IMR-90 (cell line): ENCODE data around the gene IQSEC1. TPM values are rescaled to one million over a fixed set of nuclear protein-coding genes. Genes with fewer than 3 reads are reported as not detected.

Source experiments
- ATAC-seq: fragments of 200-7000 bp; cut with Tn5 transposase; 2 replicates; pipeline ENCODE4 v1.9.1; 2020; ENCODE audit warnings: low read depth, mild to moderate bottlenecking, moderate library complexity
- BruUV-seq: library from RNA; stranded (reverse); fragments of 400-500 nt; replicated peaks from 2 replicates; lab custom pipeline; 2021; lab: Mats Ljungman, UMichigan
- CTCF ChIA-PET: fragments of 300-600 bp; formaldehyde crosslinking; extraction: SDS; loops from one replicate; lab custom pipeline; 2021; ENCODE audit warnings: antibody characterized with exemption; lab: Yijun Ruan, JAX
- POLR2A ChIA-PET: fragments of 300-600 bp; sonication (Branson Sonifier 250); formaldehyde crosslinking; loops from one replicate; lab custom pipeline; 2022; ENCODE audit warnings: antibody characterized with exemption; ENCODE audit not compliant: unreplicated experiment; lab: Charles Lee
- DNase-seq: peaks from one replicate; pipeline ENCODE4 v3.0.0; 2013
- H2AFZ ChIP-seq: replicated peaks from 2 replicates; pipeline ENCODE3; 2013; ENCODE audit warnings: low read length, mild to moderate bottlenecking; ENCODE audit not compliant: poor library complexity
- H2AK5ac ChIP-seq: 2 replicates; pipeline ENCODE4 v1.6.1; 2013; ENCODE audit warnings: low read depth, low read length, inconsistent platforms
- H2AK9ac ChIP-seq: replicated peaks from 2 replicates; pipeline ENCODE3; 2013; ENCODE audit warnings: mild to moderate bottlenecking, low read depth, low read length, moderate library complexity; ENCODE audit not compliant: poor library complexity
- H2BK120ac ChIP-seq: 2 replicates; pipeline ENCODE4 v1.6.1; 2013; ENCODE audit warnings: low read depth, low read length, inconsistent platforms
- H2BK15ac ChIP-seq: 3 replicates; pipeline ENCODE4 v1.6.1; 2013; ENCODE audit warnings: low read depth, low read length, inconsistent platforms
- H2BK20ac ChIP-seq: 2 replicates; pipeline ENCODE4 v1.6.1; 2013; ENCODE audit warnings: low read depth, mild to moderate bottlenecking, inconsistent platforms, low read length, moderate library complexity
- H2BK5ac ChIP-seq: 2 replicates; pipeline ENCODE4 v1.6.1; 2013; ENCODE audit warnings: mild to moderate bottlenecking, low read depth, low read length, inconsistent platforms; ENCODE audit not compliant: poor library complexity, severe bottlenecking
- H3K14ac ChIP-seq: replicated peaks from 2 replicates; pipeline ENCODE4 v1.6.1; 2013; ENCODE audit warnings: low read depth, low read length, inconsistent platforms
- H3K18ac ChIP-seq: 2 replicates; pipeline ENCODE4 v1.6.1; 2013; ENCODE audit warnings: low read depth, low read length, control low read depth
- H3K23ac ChIP-seq: 2 replicates; pipeline ENCODE4 v1.6.1; 2013; ENCODE audit warnings: low read depth, low read length, inconsistent platforms
- H3K27ac ChIP-seq: 2 replicates; pipeline ENCODE4 v1.5.1; 2013; ENCODE audit warnings: mild to moderate bottlenecking, control low read depth, low read length; ENCODE audit not compliant: insufficient read depth
- H3K27me3 ChIP-seq: 2 replicates; pipeline ENCODE4 v1.6.1; 2013; ENCODE audit warnings: low read length; ENCODE audit not compliant: control insufficient read depth, insufficient read depth
- H3K36me3 ChIP-seq: 2 replicates; pipeline ENCODE4 v1.6.1; 2013; ENCODE audit warnings: low read length, mixed read lengths; ENCODE audit not compliant: control insufficient read depth, insufficient read depth
- H3K4ac ChIP-seq: 2 replicates; pipeline ENCODE4 v1.6.1; 2013; ENCODE audit warnings: low read depth, low read length, inconsistent platforms
- H3K4me1 ChIP-seq: 2 replicates; pipeline ENCODE4 v1.6.1; 2013; ENCODE audit warnings: low read length, mixed read lengths; ENCODE audit not compliant: control insufficient read depth, insufficient read depth
- H3K4me2 ChIP-seq: 2 replicates; pipeline ENCODE4 v1.6.1; 2013; ENCODE audit warnings: low read depth, mild to moderate bottlenecking, control low read depth, low read length, moderate library complexity
- H3K4me3 ChIP-seq: 2 replicates; pipeline ENCODE4 v1.5.1; 2013; ENCODE audit warnings: low read depth, mild to moderate bottlenecking, control low read depth, low read length, moderate library complexity; ENCODE audit not compliant: insufficient read depth
- H3K56ac ChIP-seq: 2 replicates; pipeline ENCODE4 v1.6.1; 2013; ENCODE audit warnings: low read length, inconsistent platforms; ENCODE audit not compliant: insufficient read depth; ENCODE audit errors: extremely low read depth
- H3K79me1 ChIP-seq, 2 experiments: 2 replicates each; pipeline ENCODE4 v1.6.1; 2013; ENCODE audit warnings: low read length in 2 of 2, inconsistent platforms in 1 of 2, low read depth in 1 of 2
- H3K9ac ChIP-seq: 2 replicates; pipeline ENCODE4 v1.6.1; 2013; ENCODE audit warnings: low read depth, low read length, control low read depth
- H3K9me1 ChIP-seq: 2 replicates; pipeline ENCODE4 v1.6.1; 2013; ENCODE audit warnings: low read length, inconsistent platforms; ENCODE audit not compliant: insufficient read depth
- H3K9me3 ChIP-seq: 2 replicates; pipeline ENCODE4 v1.6.1; 2013; ENCODE audit warnings: low read length; ENCODE audit not compliant: control insufficient read depth, insufficient read depth
- H4K20me1 ChIP-seq: 2 replicates; pipeline ENCODE4 v1.6.1; 2013; ENCODE audit warnings: low read length, inconsistent platforms; ENCODE audit not compliant: insufficient read depth
- H4K5ac ChIP-seq: 2 replicates; pipeline ENCODE4 v1.6.1; 2013; ENCODE audit warnings: mild to moderate bottlenecking, low read depth, low read length, control low read depth
- H4K8ac ChIP-seq, 2 experiments: 2 replicates each; pipeline ENCODE4 v1.6.1; 2013; ENCODE audit warnings: low read depth in 2 of 2, low read length in 2 of 2, control low read depth in 1 of 2, inconsistent platforms in 1 of 2
- H4K91ac ChIP-seq: 2 replicates; pipeline ENCODE4 v1.6.1; 2013; ENCODE audit warnings: low read depth, low read length, inconsistent platforms; ENCODE audit not compliant: insufficient read depth
- CEBPB ChIP-seq: IDR thresholded peaks from 2 replicates; pipeline ENCODE4 v1.6.1; 2012; ENCODE audit warnings: low read depth, low read length, improper control_type of control experiment
- CHD1 ChIP-seq: IDR thresholded peaks from 2 replicates; pipeline ENCODE4 v1.6.1; 2012; ENCODE audit warnings: low read depth, low read length, improper control_type of control experiment
- ELK1 ChIP-seq: fragments of 150-350 bp; IDR thresholded peaks from 2 replicates; pipeline ENCODE4 v1.6.1; 2016; ENCODE audit warnings: low read depth, mild to moderate bottlenecking, low read length, moderate library complexity, borderline replicate concordance
- MAZ ChIP-seq: IDR thresholded peaks from 2 replicates; pipeline ENCODE4 v1.6.1; 2012; ENCODE audit warnings: low read depth, mild to moderate bottlenecking, low read length, improper control_type of control experiment, moderate library complexity, borderline replicate concordance
- MXI1 ChIP-seq: IDR thresholded peaks from 2 replicates; pipeline ENCODE4 v1.6.1; 2012; ENCODE audit warnings: low read depth, mild to moderate bottlenecking, low read length, moderate library complexity, borderline replicate concordance
- RAD21 ChIP-seq: IDR thresholded peaks from 2 replicates; pipeline ENCODE4 v1.6.1; 2012; ENCODE audit warnings: low read length, improper control_type of control experiment
- RCOR1 ChIP-seq: IDR thresholded peaks from 2 replicates; pipeline ENCODE4 v1.6.1; 2012; ENCODE audit warnings: mild to moderate bottlenecking, low read length, improper control_type of control experiment; ENCODE audit not compliant: insufficient replicate concordance
- RFX5 ChIP-seq: IDR thresholded peaks from 2 replicates; pipeline ENCODE4 v1.8.0; 2012; ENCODE audit warnings: low read depth, mild to moderate bottlenecking, low read length, moderate library complexity
- SMC3 ChIP-seq: fragments of 150-350 bp; IDR thresholded peaks from 2 replicates; pipeline ENCODE4 v1.6.1; 2016; ENCODE audit warnings: low read depth, mild to moderate bottlenecking, antibody characterized with exemption, low read length, moderate library complexity
- USF2 ChIP-seq: fragments of 150-350 bp; IDR thresholded peaks from 2 replicates; pipeline ENCODE4 v1.6.1; 2017; ENCODE audit warnings: mild to moderate bottlenecking, antibody characterized with exemption, low read length, low read depth
- WGBS, 2 experiments: methylation state at CpG; one replicate each; pipeline versions ENCODE4 v1.1.5 to v1.1.7; 2013; ENCODE audit warnings: missing lambda C conversion rate in 2 of 2; ENCODE audit not compliant: insufficient read length in 1 of 2; ENCODE audit errors: extremely low coverage in 2 of 2; 5-methylcytosine and 5-hydroxymethylcytosine counted together
- dilution Hi-C: fragments of 300-500 bp; cut with HindIII; formaldehyde crosslinking; loops from one replicate; pipeline ENCODE4 v1.14.3; 2018; ENCODE audit warnings: low sequenced_read_pairs; ENCODE audit not compliant: unreplicated experiment
- in situ Hi-C: fragments of 300-500 bp; cut with MboI; formaldehyde crosslinking; loops from 3 replicates; pipeline ENCODE4 v1.14.3; 2019; ENCODE audit warnings: low sequenced_read_pairs, inconsistent platforms, mixed read lengths
- intact Hi-C: fragments of 100-400 bp; cut with micrococcal nuclease; formaldehyde crosslinking; loops from 2 replicates; pipeline ENCODE4 v1.10.0; 2022
- polyA plus RNA-seq, 3 experiments: library from polyadenylated mRNA; depleted of rRNA; stranded (reverse); fragments of >200 nt; gene quantifications; 2 replicates each; pipeline ENCODE4 v1.2.3, GENCODE V29; 2012; ENCODE audit warnings: low replicate concordance in 1 of 3
- total RNA-seq: library from RNA; depleted of rRNA; stranded (reverse); fragments of >200 nt; gene quantifications from 2 replicates; pipeline ENCODE4 v1.2.3, GENCODE V29; 2012

Gene IQSEC1
- total and polyA plus RNA-seq, 2 of the 4 experiments (the other 2 are of a cell fraction): 5.9 to 11.9 TPM

- Histone ChIP-seq H4K20me1 (peaks cover 39% of the 10 kb centered on the region), H3K9ac (no peak overlapping the region), H3K4me1 (peaks cover 22% of the 10 kb centered on the region), H3K4ac (no peak overlapping the region), H3K9me1 (peaks cover 11% of the 10 kb centered on the region), H2AK9ac (no peak overlapping the region), H3K4me2 (no peak overlapping the region), H3K27me3 (no peaks in the 10 kb centered on the region), H3K27ac (no peak overlapping the region), H2AK5ac (0 out of 2 replicates have a peak overlapping the region, but pooled peaks have one; percentile 13), H3K36me3 (no peaks in the 10 kb centered on the region), H2BK5ac (no peak overlapping the region), H4K8ac (peak overlapping the region in 1 of 2 experiments; percentile 84; a peak in 2 of 4 replicates), H2BK20ac (no peak overlapping the region), H2BK15ac (no peak overlapping the region), H2AFZ (no peak overlapping the region), H3K9me3 (no peaks in the 10 kb centered on the region), H3K14ac (no peak overlapping the region), H4K91ac (no peak overlapping the region), H3K23ac (no peak overlapping the region), H4K5ac (no peak overlapping the region), H3K56ac (no peak overlapping the region), H3K79me1 (peaks cover 21 to 40% of the 10 kb centered on the region in 2 experiments), H3K4me3 (no peak overlapping the region), H2BK120ac (no peak overlapping the region), H3K18ac (no peak overlapping the region)
- dilution Hi-C loops (no loop called here), intact Hi-C loops (no loop called here), in situ Hi-C loops (no loop called here)
- BruUV-seq: no TSS peak
- ATAC-seq: no peak
- DNase-seq: no peak
- CTCF ChIA-PET: no interaction called here
- POLR2A ChIA-PET: no interaction called here
- WGBS, 2 experiments: no CpG with 5 or more reads among the region's 5 CpGs
- TF ChIP-seq CEBPB (no peak), RFX5 (no peak), USF2 (no peak), ELK1 (no peak), RCOR1 (no peak), MXI1 (no peak), RAD21 (no peak), SMC3 (no peak), CHD1 (no peak), MAZ (no peak)
Observed at GRCh38 chr3:12968541-12968940, 104.7 kb downstream of the IQSEC1 start.
